Left colon (tissue), 2 donors: ENCODE measurements around the gene POMGNT2. TPM values are rescaled to one million over a fixed set of nuclear protein-coding genes. Genes with fewer than 3 reads are reported as not detected.
A peak's percentile ranks its signal among the peaks of the same experiment; 100 is the strongest.

Source experiments
- ATAC-seq: fragments of 200-7000 bp; cut with Tn5 transposase; one replicate; pipeline ENCODE4 v1.9.1; 2020; ENCODE audit warnings: mild to moderate bottlenecking, moderate library complexity
- DNase-seq, 2 donors: peaks; one replicate each; pipeline ENCODE4 v3.0.0-alpha.2; 2020
- intact Hi-C, 2 donors: fragments of 100-400 bp; cut with DNase I in 1 of 2; cut with micrococcal nuclease in 1 of 2; formaldehyde crosslinking; loops; one replicate each; pipeline versions ENCODE4 v1.11.2 to v1.14.0; 2022; cut with DNase I, micrococcal nuclease
- long read RNA-seq: library from polyadenylated mRNA; unstranded; transcript quantifications from one replicate; pipeline ENCODE4 v2.0.0, GENCODE V29; 2021
- total RNA-seq, 2 donors: library from RNA; stranded (reverse); fragmentation: NEBNext Ultra II Directional; extraction: Animal tissue kit (Norgen Biotek cat#: 25700); gene quantifications; one replicate each; pipeline ENCODE4 v1.2.1, GENCODE V29; 2021
- donor health status: DM: no; HTN: no; CAD: no.
- donor health status: DM: yes; HTN: yes; CAD: no.

POMGNT2 gene
- 1 to 10 TPM; 3.7 to 5.1 TPM for total RNA-seq
- long read RNA-seq, partial matches to known transcripts: 0 of 7 reads
- long read RNA-seq, other reads (novel, unspliced or antisense): 7 of 7 reads

GRCh38 chr3:43105596-43106292 is at the start of gene POMGNT2:
POMGNT2 (minus strand) TSS chr3:43106079; CDS start chr3:43081431, 24,648 bp downstream.
- ATAC-seq (peak; percentile 100), DNase-seq (peak; percentile 88 to 92)
- intact Hi-C loops: no loop called here

- intact Hi-C loops: loop anchor here in 1 of 2 donors (5.0 kb wide), 1 partner anchor 193 kb away; no protein-coding TSS in a partner anchor
- DNase-seq: no peak
- ATAC-seq: no peak
Observed at GRCh38 chr3:43154980-43155379, 49.1 kb upstream of the POMGNT2 start.

- ATAC-seq: peak; percentile 23
- DNase-seq: peak; percentile 42 to 65
- intact Hi-C loops: no loop called here
Observed at GRCh38 chr3:43153216-43154083, 47.6 kb upstream of the POMGNT2 start.

GRCh38 chr3:43152649-43153048 is 46.8 kb upstream of the POMGNT2 start:
- DNase-seq (no peak), ATAC-seq (no peak)
- intact Hi-C loops: no loop called here

GRCh38 chr3:43148033-43148432 is 42.2 kb upstream of the POMGNT2 start:
- no peak for ATAC-seq
- DNase-seq: no peak
- intact Hi-C loops: no loop called here

- no peak for ATAC-seq
- DNase-seq: no peak
- intact Hi-C loops: no loop called here
Observed at GRCh38 chr3:43146599-43146998, 40.7 kb upstream of the POMGNT2 start.

- ATAC-seq (no peak), DNase-seq (no peak)
- intact Hi-C loops: no loop called here
Observed at GRCh38 chr3:43144761-43145490, 39.0 kb upstream of the POMGNT2 start.

GRCh38 chr3:43142472-43142871 is 36.6 kb upstream of the POMGNT2 start:
- DNase-seq (no peak), ATAC-seq (no peak)
- intact Hi-C loops: no loop called here

GRCh38 chr3:43138488-43139231 is 32.8 kb upstream of the POMGNT2 start:
- intact Hi-C loops: no loop called here

GRCh38 chr3:43132870-43133636 is 27.2 kb upstream of the POMGNT2 start:
- DNase-seq (no peak), ATAC-seq (no peak)

More at GRCh38 chr3:43138488-43139231, 32.8 kb upstream of the POMGNT2 start:
- no peak for ATAC-seq
- DNase-seq: no peak

GRCh38 chr3:43132193-43132592 is 26.3 kb upstream of the POMGNT2 start:
- intact Hi-C loops: no loop called here
- ATAC-seq (no peak), DNase-seq (no peak)

More at GRCh38 chr3:43132870-43133636, 27.2 kb upstream of the POMGNT2 start:
- intact Hi-C loops: no loop called here

- DNase-seq (no peak), ATAC-seq (no peak)
- intact Hi-C loops: no loop called here
Observed at GRCh38 chr3:43128464-43128863, 22.6 kb upstream of the POMGNT2 start.

GRCh38 chr3:43126536-43126935 is 20.7 kb upstream of the POMGNT2 start:
- ATAC-seq: no peak
- DNase-seq: no peak
- intact Hi-C loops: no loop called here

GRCh38 chr3:43123895-43124294 is 18.0 kb upstream of the POMGNT2 start:
- DNase-seq: no peak
- intact Hi-C loops: no loop called here
- no peak for ATAC-seq

GRCh38 chr3:43120937-43121336 is 15.1 kb upstream of the POMGNT2 start:
- intact Hi-C loops: no loop called here
- no peak for DNase-seq
- ATAC-seq: no peak

- ATAC-seq (no peak), DNase-seq (no peak)
- intact Hi-C loops: no loop called here
Observed at GRCh38 chr3:43117257-43117656, 11.4 kb upstream of the POMGNT2 start.

- intact Hi-C loops: no loop called here
- no peak for ATAC-seq
- no peak for DNase-seq
Observed at GRCh38 chr3:43113671-43114070, 7.8 kb upstream of the POMGNT2 start.

- DNase-seq (peak in 1 of 2 donors; percentile 12), ATAC-seq (no peak)
- intact Hi-C loops: no loop called here
Observed at GRCh38 chr3:43106293-43106628, 382 bp upstream of the POMGNT2 start.
